Sigmoid colon (tissue), 3 donors: Measurements from ENCODE around the gene SART3.
A peak's percentile ranks its signal among the peaks of the same experiment; 100 is the strongest.

ENCODE experiments used
- POLR2A ChIP-seq, 2 donors: fragments of 450-650 bp; IDR thresholded peaks; one replicate each; pipeline ENCODE4 v1.6.1; 2016; ENCODE audit warnings: antibody characterized with exemption in 2 of 2, mild to moderate bottlenecking in 2 of 2, moderate library complexity in 2 of 2
- TF ChIP-seq, protein P1 (sequence below), 4 experiments: fragments of 450-650 bp in 3 of 4; fragments of 200-600 bp in 1 of 4; IDR thresholded peaks; one replicate each; pipeline ENCODE4 v1.5.1; 2016 to 2019; ENCODE audit warnings: antibody characterized with exemption in 4 of 4, mild to moderate bottlenecking in 3 of 4, moderate library complexity in 2 of 4

DNA sequence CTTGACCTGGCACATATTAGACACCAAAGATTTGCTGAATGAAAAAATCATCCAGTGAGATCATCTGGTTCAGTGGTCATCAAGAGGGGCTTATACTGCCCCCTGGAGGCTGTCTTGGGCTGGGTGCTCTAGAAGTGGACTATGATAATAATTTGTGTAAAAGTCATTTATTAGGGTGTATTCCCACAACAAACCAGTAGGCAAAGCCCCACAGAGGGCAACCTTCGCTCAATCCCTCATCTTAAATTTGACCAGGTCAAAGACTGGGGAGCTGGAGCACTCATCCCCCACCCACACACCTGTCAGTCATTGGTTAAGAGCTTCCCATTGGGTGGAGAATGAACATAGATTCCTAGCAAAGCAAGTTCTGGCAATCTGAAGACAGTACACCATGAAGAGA, 65.9 kb downstream of the SART3 start:
- TF ChIP-seq, protein P1, sequence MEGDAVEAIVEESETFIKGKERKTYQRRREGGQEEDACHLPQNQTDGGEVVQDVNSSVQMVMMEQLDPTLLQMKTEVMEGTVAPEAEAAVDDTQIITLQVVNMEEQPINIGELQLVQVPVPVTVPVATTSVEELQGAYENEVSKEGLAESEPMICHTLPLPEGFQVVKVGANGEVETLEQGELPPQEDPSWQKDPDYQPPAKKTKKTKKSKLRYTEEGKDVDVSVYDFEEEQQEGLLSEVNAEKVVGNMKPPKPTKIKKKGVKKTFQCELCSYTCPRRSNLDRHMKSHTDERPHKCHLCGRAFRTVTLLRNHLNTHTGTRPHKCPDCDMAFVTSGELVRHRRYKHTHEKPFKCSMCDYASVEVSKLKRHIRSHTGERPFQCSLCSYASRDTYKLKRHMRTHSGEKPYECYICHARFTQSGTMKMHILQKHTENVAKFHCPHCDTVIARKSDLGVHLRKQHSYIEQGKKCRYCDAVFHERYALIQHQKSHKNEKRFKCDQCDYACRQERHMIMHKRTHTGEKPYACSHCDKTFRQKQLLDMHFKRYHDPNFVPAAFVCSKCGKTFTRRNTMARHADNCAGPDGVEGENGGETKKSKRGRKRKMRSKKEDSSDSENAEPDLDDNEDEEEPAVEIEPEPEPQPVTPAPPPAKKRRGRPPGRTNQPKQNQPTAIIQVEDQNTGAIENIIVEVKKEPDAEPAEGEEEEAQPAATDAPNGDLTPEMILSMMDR (IDR thresholded peaks at IDR 0.05) = peak in 1 of 4 experiments; percentile 24
- TF ChIP-seq POLR2A (IDR thresholded peaks at IDR 0.05) = no peak
